DOHH2 (cell line): Measurements from ENCODE around the gene NRXN3.
"Not testable (repeated sequence)": the region's sequence is repeated elsewhere in the genome, so short reads cannot be mapped to it uniquely, and the experiment has no call there.

Experiments
- H3F3A ChIP-seq: fragments of 200-600 bp; sonication (generic), shearing (Covaris generic); 2 replicates; pipeline ENCODE4 v1.6.0; 2016; ENCODE audit warnings: antibody characterized with exemption, mild to moderate bottlenecking; ENCODE audit not compliant: control insufficient read depth, insufficient read depth
- H3K27ac ChIP-seq: fragments of 200-600 bp; sonication (generic); 2 replicates; pipeline ENCODE4 v1.5.1; 2014; ENCODE audit warnings: low read depth, mild to moderate bottlenecking, low read length, moderate library complexity
- H3K27me3 ChIP-seq: fragments of 200-600 bp; sonication (generic); 2 replicates; pipeline ENCODE4 v1.6.1; 2014; ENCODE audit warnings: mild to moderate bottlenecking, low read length, mixed read lengths; ENCODE audit not compliant: control insufficient read depth
- H3K36me3 ChIP-seq: fragments of 200-600 bp; sonication (generic); 2 replicates; pipeline ENCODE4 v1.6.1; 2014; ENCODE audit warnings: mild to moderate bottlenecking, low read length, moderate library complexity, mixed read lengths; ENCODE audit not compliant: control insufficient read depth
- H3K4me1 ChIP-seq: fragments of 200-600 bp; sonication (generic); 2 replicates; pipeline ENCODE4 v1.6.1; 2014; ENCODE audit warnings: mild to moderate bottlenecking, low read length, mixed read lengths; ENCODE audit not compliant: control insufficient read depth
- H3K4me2 ChIP-seq: fragments of 200-600 bp; sonication (generic); 2 replicates; pipeline ENCODE4 v1.6.0; 2014; ENCODE audit warnings: mild to moderate bottlenecking, low read length, moderate library complexity
- H3K4me3 ChIP-seq: fragments of 200-600 bp; sonication (generic); 2 replicates; pipeline ENCODE4 v1.5.1; 2014; ENCODE audit warnings: mild to moderate bottlenecking, low read length, mixed read lengths
- H3K79me2 ChIP-seq: fragments of 200-600 bp; sonication (generic); 2 replicates; pipeline ENCODE4 v1.6.1; 2014; ENCODE audit warnings: mild to moderate bottlenecking, low read length, mixed read lengths; ENCODE audit not compliant: control insufficient read depth
- H3K9me2 ChIP-seq: fragments of 200-600 bp; sonication (generic); replicated peaks from 2 replicates; pipeline ENCODE4 v1.6.1; 2014; ENCODE audit warnings: mild to moderate bottlenecking, low read length, mixed read lengths; ENCODE audit not compliant: control insufficient read depth
- H3K9me3 ChIP-seq: fragments of 200-600 bp; sonication (generic); 2 replicates; pipeline ENCODE4 v1.6.1; 2014; ENCODE audit warnings: antibody characterized with exemption, low read length, mixed read lengths; ENCODE audit not compliant: control insufficient read depth, insufficient read depth
- H4K20me1 ChIP-seq: fragments of 200-600 bp; sonication (generic); 2 replicates; pipeline ENCODE4 v1.6.0; 2014; ENCODE audit warnings: low read depth, mild to moderate bottlenecking, antibody characterized with exemption, low read length, moderate library complexity; ENCODE audit not compliant: control insufficient read depth, insufficient read depth
- CTCF ChIP-seq: fragments of 200-600 bp; sonication (generic); IDR thresholded peaks from one replicate; pipeline ENCODE4 v1.5.1; 2014; ENCODE audit warnings: antibody characterized with exemption, mild to moderate bottlenecking, low read depth, low read length; ENCODE audit not compliant: poor library complexity, severe bottlenecking
- EZH2phosphoT487 ChIP-seq: fragments of 200-600 bp; sonication (generic); IDR thresholded peaks from 2 replicates; pipeline ENCODE4 v1.6.1; 2017; ENCODE audit warnings: borderline replicate concordance, mild to moderate bottlenecking, antibody characterized with exemption, low read length, moderate library complexity, mixed read lengths

The NRXN3 gene

GRCh38 chr14:78535041-78535440 lies 364.9 kb downstream of the NRXN3 start:
- H3K4me2 ChIP-seq, result no peak overlapping the region
- no peaks in the 10 kb centered on the region for H3K27me3 ChIP-seq
- no peak overlapping the region for H3K4me3 ChIP-seq
- H3K9me3 ChIP-seq, result no peaks in the 10 kb centered on the region
- H3K27ac ChIP-seq, result no peak overlapping the region
- H3K79me2 ChIP-seq, result no peaks in the 10 kb centered on the region
- H3K36me3 ChIP-seq, result no peaks in the 10 kb centered on the region
- H3K4me1 ChIP-seq, result no peaks in the 10 kb centered on the region
- TF ChIP-seq CTCF (no peak), EZH2phosphoT487 (no peak)
- H4K20me1 ChIP-seq, result no peaks in the 10 kb centered on the region
- no peaks in the 10 kb centered on the region for H3F3A ChIP-seq
- H3K9me2 ChIP-seq, result no peaks in the 10 kb centered on the region

- H3K4me2 ChIP-seq, H3F3A ChIP-seq, H3K9me3 ChIP-seq, H3K27me3 ChIP-seq, H3K4me1 ChIP-seq, H4K20me1 ChIP-seq, H3K79me2 ChIP-seq, H3K27ac ChIP-seq, H3K4me3 ChIP-seq, H3K9me2 ChIP-seq, H3K36me3 ChIP-seq: not testable (repeated sequence)
Measured at GRCh38 chr14:78541788-78542187, 371.6 kb downstream of the NRXN3 start.

GRCh38 chr14:78543433-78543832 lies 373.3 kb downstream of the NRXN3 start:
- H3K4me1 ChIP-seq, result no peaks in the 10 kb centered on the region
- TF ChIP-seq EZH2phosphoT487 (no peak), CTCF (no peak)
- H3K36me3 ChIP-seq, result no peaks in the 10 kb centered on the region
- H3K27ac ChIP-seq, result no peak overlapping the region
- no peaks in the 10 kb centered on the region for H3K9me2 ChIP-seq
- no peak overlapping the region for H3K4me3 ChIP-seq
- H3K27me3 ChIP-seq, result no peaks in the 10 kb centered on the region
- no peaks in the 10 kb centered on the region for H3K79me2 ChIP-seq
- H3K4me2 ChIP-seq, result no peak overlapping the region
- no peaks in the 10 kb centered on the region for H3F3A ChIP-seq
- H3K9me3 ChIP-seq, result no peaks in the 10 kb centered on the region
- no peaks in the 10 kb centered on the region for H4K20me1 ChIP-seq

- no peak for TF ChIP-seq EZH2phosphoT487
- TF ChIP-seq CTCF, result no peak
- Histone ChIP-seq H3K36me3 (no peaks in the 10 kb centered on the region), H3K4me3 (no peak overlapping the region), H3K9me3 (no peaks in the 10 kb centered on the region), H3F3A (no peaks in the 10 kb centered on the region), H3K9me2 (no peaks in the 10 kb centered on the region), H3K4me2 (no peak overlapping the region), H3K79me2 (no peaks in the 10 kb centered on the region), H3K27ac (no peak overlapping the region), H4K20me1 (no peaks in the 10 kb centered on the region), H3K27me3 (no peaks in the 10 kb centered on the region), H3K4me1 (no peaks in the 10 kb centered on the region)
Measured at GRCh38 chr14:78561074-78561473, 390.9 kb downstream of the NRXN3 start.
